Activated CD4-positive, CD25-positive, alpha-beta regulatory T cell (primary cell): ENCODE measurements around the gene PTPN20.

Source experiments
- DNase-seq, 4 experiments: peaks; one replicate each; lab custom pipeline; 2025; lab: John Stamatoyannopoulos, UW

Gene PTPN20

DNA sequence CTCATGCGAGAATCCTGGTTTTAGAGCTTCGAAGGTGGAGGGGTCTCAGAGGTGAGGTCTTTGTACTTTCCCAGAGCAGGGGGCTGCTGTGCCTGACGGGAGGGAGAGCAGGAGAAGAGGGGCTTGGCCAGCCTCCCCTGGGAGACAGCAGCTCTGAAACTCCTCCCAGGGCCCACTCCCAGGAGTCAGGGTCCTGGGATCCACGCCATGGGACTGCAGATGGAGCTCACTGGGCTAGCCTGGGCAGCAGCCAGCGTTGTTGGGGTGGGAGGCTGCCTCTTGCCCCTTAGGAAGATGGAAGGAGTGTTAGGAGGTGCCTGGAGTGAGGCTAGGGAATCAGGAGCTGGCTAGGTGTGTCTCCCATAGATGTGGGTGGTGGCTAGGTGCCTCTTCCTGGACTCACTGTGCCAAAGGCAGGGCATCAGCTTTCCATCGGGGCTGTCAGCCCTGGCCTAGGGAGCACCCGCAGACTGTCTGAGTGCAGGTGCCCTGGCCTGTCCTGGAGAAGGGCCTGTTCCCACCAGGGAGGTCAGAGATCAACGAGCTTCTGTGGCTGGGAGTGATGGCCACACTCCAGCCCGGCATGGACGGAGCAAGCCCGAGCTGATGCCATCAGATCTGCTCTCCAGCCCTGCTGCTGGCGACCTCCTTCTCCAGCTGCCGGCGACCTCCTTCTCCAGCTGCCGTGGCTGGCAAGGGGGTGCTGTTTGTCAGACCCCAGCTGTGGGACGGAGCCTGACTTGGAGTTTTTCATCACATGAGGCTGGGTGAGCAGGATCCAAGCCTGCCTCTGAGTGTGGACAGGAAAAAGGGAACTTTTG lies 111.3 kb downstream of the PTPN20 start:
- DNase-seq, result no peak

DNA sequence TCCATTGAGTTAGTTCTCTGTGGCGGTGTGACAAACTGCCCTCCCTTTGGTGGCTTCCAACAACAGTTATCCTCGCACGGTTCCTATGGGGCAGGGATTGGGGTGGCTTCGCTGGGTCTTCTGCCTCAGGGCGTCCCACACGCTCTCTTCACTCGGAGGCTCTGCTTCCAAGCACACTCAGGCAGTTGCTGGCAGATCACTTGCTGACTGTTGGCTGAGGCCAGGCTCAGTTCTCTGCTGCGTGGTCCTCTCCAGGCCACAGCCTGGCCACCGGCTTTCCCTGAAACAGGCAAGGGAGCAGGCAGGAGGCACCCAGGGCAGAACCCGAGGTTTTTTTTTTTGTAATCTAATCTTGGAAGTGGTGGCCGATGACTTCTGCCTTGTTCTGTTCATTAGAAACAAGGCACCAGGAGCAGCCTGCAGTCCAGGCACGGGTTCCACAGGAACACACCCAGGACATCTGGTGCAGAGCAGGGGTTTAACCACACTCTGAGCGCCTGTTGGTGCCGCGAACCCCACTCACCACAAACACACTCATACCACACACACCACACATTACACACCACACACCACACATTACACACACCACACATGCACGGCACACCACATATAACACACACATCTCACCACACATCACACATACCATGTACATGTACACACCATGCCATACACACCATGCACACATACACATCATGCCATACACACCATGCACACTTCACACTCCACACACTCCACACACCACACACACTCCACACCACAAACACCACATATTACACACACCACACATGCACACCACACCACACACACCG lies 112.2 kb downstream of the PTPN20 start:
- no peak for DNase-seq

- DNase-seq, result no peak
Observed at GRCh38 chr10:47024046-47024322, 112.8 kb downstream of the PTPN20 start.

GRCh38 chr10:47024399-47025252 lies 113.4 kb downstream of the PTPN20 start:
- peak; percentile 23 to 52 (median 38) for DNase-seq

GRCh38 chr10:47025253-47025539 lies 114.0 kb downstream of the PTPN20 start:
- DNase-seq, result no peak

DNA sequence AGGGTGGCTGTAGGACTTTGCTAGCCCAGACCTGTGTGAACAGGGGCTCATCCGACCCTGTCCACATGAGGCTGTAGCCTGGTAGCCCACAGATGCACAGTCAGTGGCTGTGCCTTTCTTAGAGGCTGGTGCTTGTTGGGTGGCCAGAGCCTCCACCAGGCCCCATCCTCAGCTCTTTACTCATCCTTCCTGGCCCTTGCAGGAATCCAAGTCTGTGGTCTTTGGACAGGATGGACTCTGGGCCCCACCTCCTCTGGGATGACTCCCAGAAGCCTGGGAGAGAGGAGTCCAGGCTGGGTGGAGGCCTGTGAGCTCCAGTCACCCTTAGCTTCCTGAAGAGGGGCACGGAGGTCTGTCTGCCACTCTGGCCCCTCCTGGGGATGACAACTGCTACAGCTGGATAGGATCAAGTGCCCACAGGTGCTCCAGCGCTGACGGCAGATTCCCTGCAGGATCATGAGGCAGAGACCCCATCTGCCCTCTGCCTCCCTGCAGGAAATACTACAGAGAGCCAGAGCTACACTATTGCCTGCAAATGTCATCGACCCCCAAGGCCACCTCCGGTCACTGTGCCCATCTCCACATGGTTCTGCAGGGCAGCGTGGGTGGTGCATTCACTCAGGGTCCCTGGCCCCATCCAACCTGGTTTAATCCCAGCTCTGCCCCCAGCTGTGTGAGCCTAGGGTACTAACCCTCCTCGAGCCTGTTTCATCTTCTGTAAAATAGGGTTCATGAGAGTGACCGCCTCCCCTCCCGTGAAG lies 114.5 kb downstream of the PTPN20 start:
- no peak for DNase-seq

GRCh38 chr10:47026301-47027107 lies 115.3 kb downstream of the PTPN20 start:
- no peak for DNase-seq

DNA sequence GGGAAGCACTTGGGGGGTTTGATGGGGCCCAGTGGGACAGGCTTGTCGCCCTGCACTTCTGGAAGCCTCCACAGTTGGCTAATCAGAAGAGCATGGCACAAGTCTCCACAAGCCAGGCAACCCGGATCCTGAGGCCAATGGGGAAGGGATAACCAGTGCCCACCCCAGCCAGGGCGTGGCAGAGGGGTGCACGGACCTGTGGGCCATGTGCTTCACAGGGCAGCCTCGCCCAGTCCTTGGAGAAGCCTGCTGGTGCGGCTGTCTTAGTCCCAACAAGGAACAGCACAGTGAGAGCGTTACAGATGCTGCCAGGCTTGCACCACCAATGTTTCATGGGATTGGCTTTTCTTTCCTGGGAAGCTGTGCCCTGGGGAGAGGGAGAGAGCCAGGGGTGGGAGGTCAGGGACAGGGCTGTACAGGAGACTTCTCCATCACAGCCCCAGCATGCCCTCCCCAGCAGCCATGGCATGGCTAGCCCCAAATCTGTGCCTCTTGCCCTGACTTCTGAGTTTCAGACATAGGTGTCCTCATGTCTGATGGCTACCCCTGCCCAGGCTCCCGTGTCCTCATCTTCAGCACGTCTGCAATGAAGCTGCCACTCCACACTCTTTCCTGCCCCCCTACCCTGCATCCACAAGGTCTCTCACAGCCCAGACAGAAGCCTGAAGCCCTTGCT lies 116.0 kb downstream of the PTPN20 start:
- no peak for DNase-seq

- no peak for DNase-seq
Observed at GRCh38 chr10:47027784-47028260, 116.6 kb downstream of the PTPN20 start.

DNA sequence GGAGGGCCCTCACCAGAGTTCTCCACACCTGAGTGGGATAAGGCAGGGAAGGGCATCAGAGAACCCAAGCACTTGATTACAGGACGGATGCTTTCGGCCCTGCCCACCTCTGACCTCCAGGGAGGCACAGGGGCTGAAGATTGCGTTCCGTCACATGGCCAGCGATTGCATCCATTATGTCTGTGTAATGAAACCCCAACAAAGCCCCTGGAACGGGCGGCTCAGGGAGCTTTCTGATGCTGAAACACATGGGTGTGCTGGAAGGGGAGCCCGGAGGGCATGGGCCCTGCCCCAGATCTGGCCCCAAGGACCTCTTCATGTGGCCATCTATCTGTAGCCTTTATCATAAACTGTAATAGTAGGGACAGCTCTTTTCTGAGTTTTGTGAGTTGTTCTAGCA lies 117.2 kb downstream of the PTPN20 start:
- DNase-seq, result no peak

GRCh38 chr10:47029181-47030009 lies 118.2 kb downstream of the PTPN20 start:
- no peak for DNase-seq

- DNase-seq, result no peak
Observed at GRCh38 chr10:47030191-47030703, 119.0 kb downstream of the PTPN20 start.

DNA sequence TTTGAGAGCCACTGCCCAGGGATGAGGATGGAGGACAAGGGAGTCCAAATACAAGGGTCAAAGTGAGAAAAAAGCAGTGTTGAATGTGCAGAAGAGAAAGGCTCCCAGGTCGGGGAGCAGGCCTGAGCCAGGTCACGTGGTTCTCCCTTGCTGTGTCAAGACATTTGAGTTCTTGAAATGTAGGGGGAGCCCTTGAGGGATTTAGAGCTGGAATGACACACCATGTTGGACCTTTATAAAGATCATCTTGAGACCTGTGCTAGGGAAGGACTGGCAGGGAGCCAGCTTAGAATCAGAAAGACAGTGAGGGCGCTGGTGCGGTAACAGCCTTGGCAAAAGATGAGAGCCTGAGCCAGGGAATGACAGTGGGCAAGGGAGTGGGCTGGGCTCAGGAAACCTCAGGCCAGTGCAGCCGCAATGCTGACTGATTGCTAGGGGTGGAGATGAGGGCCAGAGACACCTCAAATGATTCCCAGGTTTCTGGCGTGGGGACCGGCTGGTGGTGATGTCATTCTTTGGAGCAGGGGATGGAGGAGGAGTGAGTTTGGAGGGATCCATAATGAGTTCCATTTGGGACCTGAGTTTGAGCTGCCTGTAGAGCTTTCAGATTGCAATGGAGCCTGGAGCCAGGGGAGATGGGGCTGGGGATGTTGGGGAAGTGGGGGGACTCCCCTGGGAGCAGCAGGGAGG lies 120.1 kb downstream of the PTPN20 start:
- DNase-seq, result no peak

- no peak for DNase-seq
Observed at GRCh38 chr10:47031901-47032465, 120.8 kb downstream of the PTPN20 start.

- no peak for DNase-seq
Observed at GRCh38 chr10:47033081-47033480, 121.9 kb downstream of the PTPN20 start.

GRCh38 chr10:47033541-47034270 lies 122.5 kb downstream of the PTPN20 start:
- no peak for DNase-seq

GRCh38 chr10:47034441-47035051 lies 123.3 kb downstream of the PTPN20 start:
- no peak for DNase-seq
